Measurements from ENCODE around the gene KCNK1. TPM values are rescaled to one million over a fixed set of nuclear protein-coding genes. Genes with fewer than 3 reads are reported as not detected.
A peak's percentile ranks its signal among the peaks of the same experiment; 100 is the strongest.

The KCNK1 gene
- total and polyA plus RNA-seq, 2 donors (not counting 1 experiment from before 2014, with no cell fraction given), result 0.48 to 2.6 TPM

DNA sequence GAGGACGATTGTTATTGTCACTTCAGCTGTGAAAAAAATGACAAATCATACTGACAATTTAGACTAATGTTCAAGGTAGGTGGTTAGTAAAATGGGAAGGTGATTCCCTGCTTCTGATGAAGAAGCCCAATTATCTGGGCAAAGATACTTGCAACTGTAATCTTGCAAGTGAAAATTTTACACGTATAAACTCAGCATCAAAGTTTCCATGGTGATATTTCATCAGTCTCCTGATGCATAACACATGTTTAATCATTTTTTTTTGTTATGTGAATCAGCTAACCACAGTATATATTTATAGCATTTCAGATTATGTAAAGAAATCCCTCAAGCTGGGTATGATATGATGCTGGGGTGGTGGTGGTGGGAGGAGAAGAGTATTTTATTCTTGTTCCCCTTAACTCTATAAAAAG lies 16.4 kb upstream of the KCNK1 start:
- Histone ChIP-seq H4K20me1 (ENCODE audit: control insufficient read depth, extremely low read depth, insufficient read depth, low read length) (no peaks in the 10 kb centered on the region), H3K4me1 (ENCODE audit: control insufficient read depth, extremely low read depth, insufficient read depth, low read length) (no peaks in the 10 kb centered on the region), H3K9me3 (ENCODE audit: control insufficient read depth, insufficient read depth, low read depth, low read length) (no peaks in the 10 kb centered on the region), H3K9ac (ENCODE audit: insufficient read depth, low read length) (no peak overlapping the region), H3K4me2 (ENCODE audit: extremely low read depth, insufficient read depth, low read length) (no peak overlapping the region), H3K4me3 (replicated peaks in 1 of 4; ENCODE audit: control extremely low read depth in 1 of 4, insufficient read depth in 1 of 4, low read depth in 3 of 4, low read length in 4 of 4) (no peak overlapping the region), H3K79me2 (ENCODE audit: control insufficient read depth, insufficient read depth, low read length) (no peaks in the 10 kb centered on the region), H3K27me3 (ENCODE audit: control insufficient read depth, insufficient read depth, low read length) (no peaks in the 10 kb centered on the region), H3K27ac (ENCODE audit: insufficient read depth, low read length) (no peak overlapping the region), H2AFZ (ENCODE audit: low read length) (no peak overlapping the region), H3K36me3 (ENCODE audit: control insufficient read depth, insufficient read depth, low read length) (no peaks in the 10 kb centered on the region)
- TF ChIP-seq EZH2 (IDR thresholded peaks at IDR 0.05; ENCODE audit: low read length, missing control alignments), result no peak
- TF ChIP-seq, protein P1, sequence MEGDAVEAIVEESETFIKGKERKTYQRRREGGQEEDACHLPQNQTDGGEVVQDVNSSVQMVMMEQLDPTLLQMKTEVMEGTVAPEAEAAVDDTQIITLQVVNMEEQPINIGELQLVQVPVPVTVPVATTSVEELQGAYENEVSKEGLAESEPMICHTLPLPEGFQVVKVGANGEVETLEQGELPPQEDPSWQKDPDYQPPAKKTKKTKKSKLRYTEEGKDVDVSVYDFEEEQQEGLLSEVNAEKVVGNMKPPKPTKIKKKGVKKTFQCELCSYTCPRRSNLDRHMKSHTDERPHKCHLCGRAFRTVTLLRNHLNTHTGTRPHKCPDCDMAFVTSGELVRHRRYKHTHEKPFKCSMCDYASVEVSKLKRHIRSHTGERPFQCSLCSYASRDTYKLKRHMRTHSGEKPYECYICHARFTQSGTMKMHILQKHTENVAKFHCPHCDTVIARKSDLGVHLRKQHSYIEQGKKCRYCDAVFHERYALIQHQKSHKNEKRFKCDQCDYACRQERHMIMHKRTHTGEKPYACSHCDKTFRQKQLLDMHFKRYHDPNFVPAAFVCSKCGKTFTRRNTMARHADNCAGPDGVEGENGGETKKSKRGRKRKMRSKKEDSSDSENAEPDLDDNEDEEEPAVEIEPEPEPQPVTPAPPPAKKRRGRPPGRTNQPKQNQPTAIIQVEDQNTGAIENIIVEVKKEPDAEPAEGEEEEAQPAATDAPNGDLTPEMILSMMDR (conservative IDR thresholded peaks at IDR 0.05 in 1 of 2, IDR thresholded peaks at IDR 0.05 in 1 of 2; ENCODE audit: low read depth in 1 of 2, low read length in 2 of 2), result no peak
- peak; percentile 5 to 35 for DNase-seq (ENCODE audit: low read depth in 2 of 2)

DNA sequence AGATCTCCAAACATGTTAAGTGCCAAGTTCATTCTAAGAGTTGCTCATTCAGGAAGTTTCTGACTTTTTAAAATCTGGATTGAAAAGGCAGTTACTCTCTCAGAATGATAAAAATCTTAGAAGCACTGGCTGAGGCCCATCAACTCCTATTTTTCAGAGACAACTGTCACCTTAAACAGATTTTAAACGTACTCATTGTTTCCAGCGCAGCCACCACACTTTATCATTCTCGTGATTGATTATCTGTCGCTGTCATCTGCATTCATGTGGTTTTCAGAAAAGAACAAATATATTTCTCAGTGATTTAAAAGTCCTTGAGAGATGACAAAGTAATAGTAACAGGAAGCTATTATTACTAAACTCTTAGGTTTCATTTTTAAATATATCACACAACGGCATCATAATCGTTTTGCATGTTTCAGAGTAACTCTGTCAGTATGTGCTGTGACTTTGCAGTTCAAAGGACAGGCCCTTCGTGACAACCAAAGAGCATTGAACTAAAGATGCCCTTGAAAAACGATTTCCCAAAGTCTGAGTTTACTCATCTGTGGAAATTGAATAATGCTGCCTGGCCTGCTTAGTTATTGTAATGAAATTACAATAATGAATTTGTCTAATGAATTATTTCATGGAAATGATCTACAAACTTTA lies 14.9 kb upstream of the KCNK1 start:
- Histone ChIP-seq H3K27ac (ENCODE audit: insufficient read depth, low read length) (no peak overlapping the region), H3K79me2 (ENCODE audit: control insufficient read depth, insufficient read depth, low read length) (no peaks in the 10 kb centered on the region), H3K27me3 (ENCODE audit: control insufficient read depth, insufficient read depth, low read length) (no peaks in the 10 kb centered on the region), H3K4me2 (ENCODE audit: extremely low read depth, insufficient read depth, low read length) (no peak overlapping the region), H3K36me3 (ENCODE audit: control insufficient read depth, insufficient read depth, low read length) (no peaks in the 10 kb centered on the region), H2AFZ (ENCODE audit: low read length) (no peak overlapping the region), H3K4me1 (ENCODE audit: control insufficient read depth, extremely low read depth, insufficient read depth, low read length) (no peaks in the 10 kb centered on the region), H3K9me3 (ENCODE audit: control insufficient read depth, insufficient read depth, low read depth, low read length) (no peaks in the 10 kb centered on the region), H3K9ac (ENCODE audit: insufficient read depth, low read length) (no peak overlapping the region), H3K4me3 (replicated peaks in 1 of 4; ENCODE audit: control extremely low read depth in 1 of 4, insufficient read depth in 1 of 4, low read depth in 3 of 4, low read length in 4 of 4) (no peak overlapping the region), H4K20me1 (ENCODE audit: control insufficient read depth, extremely low read depth, insufficient read depth, low read length) (no peaks in the 10 kb centered on the region)
- DNase-seq (ENCODE audit: low read depth in 2 of 2), result peak in 1 of 2 donors; percentile 52
- TF ChIP-seq, protein P1 (conservative IDR thresholded peaks at IDR 0.05 in 1 of 2, IDR thresholded peaks at IDR 0.05 in 1 of 2; ENCODE audit: low read depth in 1 of 2, low read length in 2 of 2), result no peak

DNA sequence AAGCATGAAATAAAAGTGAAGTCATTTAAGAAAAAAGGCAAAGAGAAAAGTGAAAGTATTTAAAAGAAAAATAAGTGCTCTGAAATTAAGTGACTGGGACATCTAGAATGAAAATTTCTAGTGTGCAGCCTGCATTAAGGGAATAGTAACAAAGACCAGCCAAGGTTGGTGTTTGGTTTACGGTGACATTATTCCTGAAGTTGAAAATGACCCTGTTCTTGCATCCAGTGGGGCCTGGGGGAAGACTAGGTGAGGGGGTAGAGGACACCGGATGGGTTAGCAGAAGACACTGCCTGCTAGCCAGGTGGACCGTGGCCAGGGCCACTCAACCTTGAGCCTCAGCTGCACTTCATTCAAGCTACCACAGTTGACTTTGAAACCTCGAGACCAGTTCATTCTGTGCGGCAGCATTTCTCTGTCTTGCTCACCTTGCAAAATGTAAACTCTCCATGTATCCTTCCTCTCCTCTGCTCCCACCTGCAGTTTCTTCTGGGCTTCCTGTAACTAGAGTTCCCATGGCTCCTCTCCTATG lies 14.3 kb upstream of the KCNK1 start:
- Histone ChIP-seq H3K4me1 (ENCODE audit: control insufficient read depth, extremely low read depth, insufficient read depth, low read length) (no peaks in the 10 kb centered on the region), H3K9ac (ENCODE audit: insufficient read depth, low read length) (no peak overlapping the region), H3K9me3 (ENCODE audit: control insufficient read depth, insufficient read depth, low read depth, low read length) (no peaks in the 10 kb centered on the region), H3K4me2 (ENCODE audit: extremely low read depth, insufficient read depth, low read length) (no peak overlapping the region), H3K79me2 (ENCODE audit: control insufficient read depth, insufficient read depth, low read length) (no peaks in the 10 kb centered on the region), H4K20me1 (ENCODE audit: control insufficient read depth, extremely low read depth, insufficient read depth, low read length) (no peaks in the 10 kb centered on the region), H3K27ac (ENCODE audit: insufficient read depth, low read length) (no peak overlapping the region), H3K27me3 (ENCODE audit: control insufficient read depth, insufficient read depth, low read length) (no peaks in the 10 kb centered on the region), H3K4me3 (replicated peaks in 1 of 4; ENCODE audit: control extremely low read depth in 1 of 4, insufficient read depth in 1 of 4, low read depth in 3 of 4, low read length in 4 of 4) (no peak overlapping the region), H2AFZ (ENCODE audit: low read length) (no peak overlapping the region), H3K36me3 (ENCODE audit: control insufficient read depth, insufficient read depth, low read length) (no peaks in the 10 kb centered on the region)
- no peak for TF ChIP-seq EZH2 (IDR thresholded peaks at IDR 0.05; ENCODE audit: low read length, missing control alignments)
- TF ChIP-seq, protein P1 (conservative IDR thresholded peaks at IDR 0.05 in 1 of 2, IDR thresholded peaks at IDR 0.05 in 1 of 2; ENCODE audit: low read depth in 1 of 2, low read length in 2 of 2), result no peak
- no peak for DNase-seq (ENCODE audit: low read depth in 2 of 2)

Data from fibroblast of lung (primary cell).